ENCODE measurements around the gene TEDC1.

DNA sequence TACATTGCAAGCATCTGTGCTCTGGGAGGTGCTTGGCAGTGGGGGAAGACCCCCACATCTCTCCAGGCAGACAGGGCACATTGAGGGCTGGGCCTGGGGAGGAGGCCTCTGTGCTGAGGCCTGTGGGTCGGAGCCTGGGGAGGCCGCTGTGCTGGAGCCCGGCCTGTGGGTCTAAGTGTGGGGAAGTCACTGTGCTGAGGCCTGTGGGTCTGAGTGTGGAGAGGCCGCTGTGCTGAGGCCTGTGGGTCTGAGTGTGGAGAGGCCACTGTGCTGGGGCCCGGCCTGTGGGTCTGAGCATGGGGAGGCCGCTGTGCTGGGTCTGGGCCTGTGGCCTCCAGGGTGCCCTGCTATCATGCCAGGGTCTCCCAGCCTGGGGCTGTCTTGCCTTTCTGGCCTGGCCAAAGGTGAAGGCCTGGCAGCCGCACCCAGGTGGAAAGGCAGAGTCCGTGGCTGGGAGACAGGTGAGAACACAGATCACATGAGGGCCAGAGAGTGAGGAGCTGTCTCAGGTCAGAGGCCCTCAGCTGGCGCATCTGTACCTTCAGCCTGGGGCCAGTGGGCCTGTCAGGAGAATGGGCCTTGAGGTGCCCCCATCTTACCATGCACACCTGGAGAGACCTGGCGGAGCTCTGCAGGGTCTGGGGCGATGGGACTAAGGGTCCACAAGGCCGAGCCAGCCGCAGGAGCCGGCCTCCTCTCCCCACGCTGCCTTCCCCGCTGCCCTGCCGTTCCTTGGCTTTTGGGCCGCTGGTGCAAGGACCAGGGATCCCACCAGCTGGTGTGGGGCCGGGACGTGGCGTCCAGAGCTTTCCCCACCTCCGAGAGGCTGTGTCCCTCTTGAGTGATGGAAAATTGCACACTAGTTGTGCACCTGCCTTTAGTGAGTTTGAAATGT lies 35.0 kb upstream of the TEDC1 start:
- TF ChIP-seq, protein P1, sequence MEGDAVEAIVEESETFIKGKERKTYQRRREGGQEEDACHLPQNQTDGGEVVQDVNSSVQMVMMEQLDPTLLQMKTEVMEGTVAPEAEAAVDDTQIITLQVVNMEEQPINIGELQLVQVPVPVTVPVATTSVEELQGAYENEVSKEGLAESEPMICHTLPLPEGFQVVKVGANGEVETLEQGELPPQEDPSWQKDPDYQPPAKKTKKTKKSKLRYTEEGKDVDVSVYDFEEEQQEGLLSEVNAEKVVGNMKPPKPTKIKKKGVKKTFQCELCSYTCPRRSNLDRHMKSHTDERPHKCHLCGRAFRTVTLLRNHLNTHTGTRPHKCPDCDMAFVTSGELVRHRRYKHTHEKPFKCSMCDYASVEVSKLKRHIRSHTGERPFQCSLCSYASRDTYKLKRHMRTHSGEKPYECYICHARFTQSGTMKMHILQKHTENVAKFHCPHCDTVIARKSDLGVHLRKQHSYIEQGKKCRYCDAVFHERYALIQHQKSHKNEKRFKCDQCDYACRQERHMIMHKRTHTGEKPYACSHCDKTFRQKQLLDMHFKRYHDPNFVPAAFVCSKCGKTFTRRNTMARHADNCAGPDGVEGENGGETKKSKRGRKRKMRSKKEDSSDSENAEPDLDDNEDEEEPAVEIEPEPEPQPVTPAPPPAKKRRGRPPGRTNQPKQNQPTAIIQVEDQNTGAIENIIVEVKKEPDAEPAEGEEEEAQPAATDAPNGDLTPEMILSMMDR (IDR thresholded peaks at IDR 0.05) = no peak
- TF ChIP-seq POLR2A (IDR thresholded peaks at IDR 0.05) (no peak), POLR2AphosphoS5 (IDR thresholded peaks at IDR 0.05) (no peak)
